Measurements from ENCODE around the gene IL12A.

GRCh38 chr3:159941038-159942000 is 47.3 kb upstream of the IL12A start:
- TF ChIP-seq POLR2A (IDR thresholded peaks at IDR 0.05) = no peak
- TF ChIP-seq CTCF (IDR thresholded peaks at IDR 0.05 in 4 of 5, conservative IDR thresholded peaks at IDR 0.05 in 1 of 5) = no peak

Measured in gastrocnemius medialis (tissue), 4 donors.